OCI-LY7 (cell line): ENCODE data around the gene MS4A6A. TPM values are rescaled to one million over a fixed set of nuclear protein-coding genes. Genes with fewer than 3 reads are reported as not detected.

Source experiments
- BruUV-seq: library from RNA; stranded (reverse); fragments of 400-500 nt; replicated peaks from 2 replicates; lab custom pipeline; 2021; lab: Mats Ljungman, UMichigan
- CTCF ChIA-PET: fragments of 300-600 bp; sonication (Branson Sonifier 250); formaldehyde crosslinking; loops from one replicate; lab custom pipeline; 2022; ENCODE audit warnings: antibody characterized with exemption; ENCODE audit not compliant: unreplicated experiment; lab: Charles Lee
- POLR2A ChIA-PET: fragments of 300-600 bp; sonication (Branson Sonifier 250); formaldehyde crosslinking; loops from one replicate; lab custom pipeline; 2022; ENCODE audit warnings: antibody characterized with exemption; lab: Charles Lee
- DNase-seq: peaks from one replicate; pipeline ENCODE4 v3.0.0-alpha.2; 2015; ENCODE audit warnings: low spot score
- H2AFZ ChIP-seq: fragments of 200-600 bp; sonication (generic), shearing (Covaris generic); 2 replicates; pipeline ENCODE4 v1.6.1; 2014; ENCODE audit warnings: mild to moderate bottlenecking, antibody characterized with exemption, low read length, moderate library complexity
- H3K27ac ChIP-seq: fragments of 200-600 bp; sonication (generic); 2 replicates; pipeline ENCODE4 v1.5.1; 2014; ENCODE audit warnings: mixed run types, low read depth, mild to moderate bottlenecking, moderate library complexity, low read length, inconsistent platforms; ENCODE audit not compliant: poor library complexity, severe bottlenecking
- H3K36me3 ChIP-seq: fragments of 200-600 bp; sonication (generic); 2 replicates; pipeline ENCODE4 v1.6.1; 2014; ENCODE audit warnings: mild to moderate bottlenecking, antibody characterized with exemption, low read length, moderate library complexity, mixed read lengths; ENCODE audit not compliant: insufficient read depth
- H3K4me1 ChIP-seq: fragments of 200-600 bp; sonication (generic); 2 replicates; pipeline ENCODE4 v1.5.1; 2014; ENCODE audit warnings: mild to moderate bottlenecking, low read length; ENCODE audit not compliant: insufficient read depth, poor library complexity, severe bottlenecking
- H3K4me2 ChIP-seq: fragments of 200-600 bp; sonication (generic); 2 replicates; pipeline ENCODE4 v1.6.1; 2014; ENCODE audit warnings: mild to moderate bottlenecking, low read length
- H3K4me3 ChIP-seq: fragments of 200-600 bp; sonication (generic); 2 replicates; pipeline ENCODE4 v1.5.1; 2014; ENCODE audit warnings: mild to moderate bottlenecking, low read depth, low read length; ENCODE audit not compliant: poor library complexity, severe bottlenecking
- H3K79me2 ChIP-seq: fragments of 200-600 bp; sonication (generic); 2 replicates; pipeline ENCODE4 v1.6.1; 2016; ENCODE audit warnings: low read depth, mild to moderate bottlenecking, low read length, moderate library complexity, mixed read lengths; ENCODE audit not compliant: insufficient read depth
- H3K9me2 ChIP-seq: fragments of 200-600 bp; sonication (generic); 2 replicates; pipeline ENCODE4 v1.6.1; 2016; ENCODE audit warnings: mild to moderate bottlenecking, low read length, mixed read lengths; ENCODE audit not compliant: insufficient read depth
- H3K9me3 ChIP-seq: fragments of 200-600 bp; sonication (generic); 2 replicates; pipeline ENCODE4 v1.6.1; 2014; ENCODE audit warnings: mild to moderate bottlenecking, mixed run types, low read length, mixed read lengths
- H4K20me1 ChIP-seq: fragments of 200-600 bp; sonication (generic); 2 replicates; pipeline ENCODE4 v1.6.1; 2014; ENCODE audit warnings: mild to moderate bottlenecking, antibody characterized with exemption, low read length, moderate library complexity, mixed read lengths; ENCODE audit not compliant: insufficient read depth
- CTCF ChIP-seq: fragments of 200-600 bp; sonication (generic); conservative IDR thresholded peaks from 2 replicates; pipeline ENCODE4 v1.5.1; 2014; ENCODE audit warnings: mild to moderate bottlenecking, antibody characterized with exemption, low read length, moderate library complexity, mixed read lengths
- EZH2phosphoT487 ChIP-seq: fragments of 200-600 bp; sonication (generic); IDR thresholded peaks from 2 replicates; pipeline ENCODE4 v1.6.1; 2018; ENCODE audit warnings: low read depth, borderline replicate concordance, mild to moderate bottlenecking, mixed run types, antibody characterized with exemption, low read length, moderate library complexity, mixed read lengths
- intact Hi-C: fragments of 100-400 bp; cut with micrococcal nuclease; formaldehyde crosslinking; loops from one replicate; pipeline ENCODE4 v1.10.0; 2022; ENCODE audit not compliant: unreplicated experiment
- total RNA-seq, 2 experiments: library from RNA; depleted of rRNA in 1 of 2; stranded (reverse); fragments of >200 nt in 1 of 2; shearing (Covaris generic) in 1 of 2; gene quantifications; 2 replicates each; pipeline ENCODE4 v1.2.3, GENCODE V29; 2014 to 2022

MS4A6A gene
- total RNA-seq, 2 experiments from 2014 or later, result not detected

GRCh38 chr11:60214386-60214785, 31.5 kb upstream of the MS4A6A start:
- POLR2A ChIA-PET, result no interaction called here
- H4K20me1 ChIP-seq, result no peaks in the 10 kb centered on the region
- no peak overlapping the region for H3K4me2 ChIP-seq
- no peaks in the 10 kb centered on the region for H3K4me1 ChIP-seq
- H3K36me3 ChIP-seq, result no peaks in the 10 kb centered on the region
- no peak overlapping the region for H3K4me3 ChIP-seq
- no peaks in the 10 kb centered on the region for H3K9me2 ChIP-seq
- no peak overlapping the region for H2AFZ ChIP-seq
- H3K27ac ChIP-seq, result no peak overlapping the region
- intact Hi-C loops, result no loop called here
- TF ChIP-seq CTCF (no peak), EZH2phosphoT487 (no peak)
- BruUV-seq, result no TSS peak
- H3K79me2 ChIP-seq, result no peaks in the 10 kb centered on the region
- no peak for DNase-seq
- no peaks in the 10 kb centered on the region for H3K9me3 ChIP-seq
- CTCF ChIA-PET, result no interaction called here

GRCh38 chr11:60211206-60211605, 28.3 kb upstream of the MS4A6A start:
- POLR2A ChIA-PET, result no interaction called here
- no peak for TF ChIP-seq EZH2phosphoT487
- TF ChIP-seq CTCF, result no peak
- no peaks in the 10 kb centered on the region for H3K79me2 ChIP-seq
- H3K4me2 ChIP-seq, result no peak overlapping the region
- DNase-seq, result no peak
- no TSS peak for BruUV-seq
- no peaks in the 10 kb centered on the region for H3K36me3 ChIP-seq
- CTCF ChIA-PET, result no interaction called here
- H3K4me1 ChIP-seq, result no peaks in the 10 kb centered on the region
- H3K4me3 ChIP-seq, result no peak overlapping the region
- no peaks in the 10 kb centered on the region for H3K9me2 ChIP-seq
- no peak overlapping the region for H3K27ac ChIP-seq
- H4K20me1 ChIP-seq, result no peaks in the 10 kb centered on the region
- H2AFZ ChIP-seq, result no peak overlapping the region
- intact Hi-C loops, result no loop called here
- H3K9me3 ChIP-seq, result no peaks in the 10 kb centered on the region

- no peaks in the 10 kb centered on the region for H3K36me3 ChIP-seq
- H3K27ac ChIP-seq, result no peak overlapping the region
- H3K4me2 ChIP-seq, result no peak overlapping the region
- no peak for DNase-seq
- H3K9me3 ChIP-seq, result no peaks in the 10 kb centered on the region
- TF ChIP-seq EZH2phosphoT487 (no peak), CTCF (no peak)
- no TSS peak for BruUV-seq
- H3K79me2 ChIP-seq, result no peaks in the 10 kb centered on the region
- ChIA-PET CTCF (no interaction called here), POLR2A (no interaction called here)
- intact Hi-C loops, result no loop called here
- no peaks in the 10 kb centered on the region for H4K20me1 ChIP-seq
- no peaks in the 10 kb centered on the region for H3K4me1 ChIP-seq
- H3K4me3 ChIP-seq, result no peak overlapping the region
- H2AFZ ChIP-seq, result no peak overlapping the region
- H3K9me2 ChIP-seq, result no peaks in the 10 kb centered on the region
Measured at GRCh38 chr11:60209977-60210376, 27.1 kb upstream of the MS4A6A start.
